Fibroblast of pulmonary artery (primary cell): ENCODE measurements around the gene SLC22A12.

Experiments
- DNase-seq: peaks from one replicate; pipeline ENCODE4 v3.0.0-alpha.2; 2010; ENCODE audit warnings: low read depth
- H3K4me3 ChIP-seq: replicated peaks from 2 replicates; pipeline ENCODE4 v1.5.1; 2011; ENCODE audit warnings: low read depth, mild to moderate bottlenecking, control low read depth, low read length, moderate library complexity
- CTCF ChIP-seq: IDR thresholded peaks from 2 replicates; pipeline ENCODE4 v1.5.1; 2011; ENCODE audit warnings: mild to moderate bottlenecking, control low read depth, low read length, inconsistent platforms; ENCODE audit errors: missing control alignments

The SLC22A12 gene

GRCh38 chr11:64642418-64642735, 51.4 kb downstream of the SLC22A12 start:
- H3K4me3 ChIP-seq = no peak overlapping the region
- TF ChIP-seq CTCF = no peak
- no peak for DNase-seq

- TF ChIP-seq CTCF = no peak
- DNase-seq = no peak
- H3K4me3 ChIP-seq = no peak overlapping the region
Observed at GRCh38 chr11:64642871-64643255, 51.8 kb downstream of the SLC22A12 start.

GRCh38 chr11:64643256-64643881, 52.3 kb downstream of the SLC22A12 start:
- no peak for DNase-seq
- no peak for TF ChIP-seq CTCF
- no peak overlapping the region for H3K4me3 ChIP-seq

- H3K4me3 ChIP-seq = no peak overlapping the region
- DNase-seq = no peak
- TF ChIP-seq CTCF = no peak
Observed at GRCh38 chr11:64643920-64644646, 53.1 kb downstream of the SLC22A12 start.

GRCh38 chr11:64644647-64645275, 53.7 kb downstream of the SLC22A12 start:
- no peak for TF ChIP-seq CTCF
- DNase-seq = no peak
- H3K4me3 ChIP-seq = no peak overlapping the region

GRCh38 chr11:64647019-64647779, 56.2 kb downstream of the SLC22A12 start:
- H3K4me3 ChIP-seq = no peak overlapping the region
- TF ChIP-seq CTCF = no peak
- DNase-seq = no peak
